Astrocyte of the spinal cord (primary cell): ENCODE measurements around the gene SEMA4G.

Experiments
- DNase-seq: peaks from one replicate; pipeline ENCODE4 v3.0.0; 2011; ENCODE audit warnings: low read depth, low spot score
- H3K4me3 ChIP-seq: 2 replicates; pipeline ENCODE4 v1.5.1; 2011; ENCODE audit warnings: low read depth, mild to moderate bottlenecking, low read length, moderate library complexity
- CTCF ChIP-seq: IDR thresholded peaks from 2 replicates; pipeline ENCODE4 v1.5.1; 2012; ENCODE audit warnings: low read depth, mild to moderate bottlenecking, low read length, inconsistent platforms
- in situ Hi-C: cut with HindIII; loops from 2 replicates; pipeline ENCODE4 v1.10.0; 2017; ENCODE audit warnings: low sequenced_read_pairs

Gene SEMA4G

GRCh38 chr10:101005869-101006567 lies 36.7 kb downstream of the SEMA4G start:
- no peak for DNase-seq
- H3K4me3 ChIP-seq: no peak overlapping the region
- no peak for TF ChIP-seq CTCF
- in situ Hi-C loops: no loop called here

GRCh38 chr10:101006593-101007098 lies 37.3 kb downstream of the SEMA4G start:
- no peak for DNase-seq
- TF ChIP-seq CTCF: no peak
- no peak overlapping the region for H3K4me3 ChIP-seq
- in situ Hi-C loops: no loop called here

GRCh38 chr10:101007099-101007711 lies 37.9 kb downstream of the SEMA4G start:
- no peak for TF ChIP-seq CTCF
- in situ Hi-C loops: no loop called here

DNA sequence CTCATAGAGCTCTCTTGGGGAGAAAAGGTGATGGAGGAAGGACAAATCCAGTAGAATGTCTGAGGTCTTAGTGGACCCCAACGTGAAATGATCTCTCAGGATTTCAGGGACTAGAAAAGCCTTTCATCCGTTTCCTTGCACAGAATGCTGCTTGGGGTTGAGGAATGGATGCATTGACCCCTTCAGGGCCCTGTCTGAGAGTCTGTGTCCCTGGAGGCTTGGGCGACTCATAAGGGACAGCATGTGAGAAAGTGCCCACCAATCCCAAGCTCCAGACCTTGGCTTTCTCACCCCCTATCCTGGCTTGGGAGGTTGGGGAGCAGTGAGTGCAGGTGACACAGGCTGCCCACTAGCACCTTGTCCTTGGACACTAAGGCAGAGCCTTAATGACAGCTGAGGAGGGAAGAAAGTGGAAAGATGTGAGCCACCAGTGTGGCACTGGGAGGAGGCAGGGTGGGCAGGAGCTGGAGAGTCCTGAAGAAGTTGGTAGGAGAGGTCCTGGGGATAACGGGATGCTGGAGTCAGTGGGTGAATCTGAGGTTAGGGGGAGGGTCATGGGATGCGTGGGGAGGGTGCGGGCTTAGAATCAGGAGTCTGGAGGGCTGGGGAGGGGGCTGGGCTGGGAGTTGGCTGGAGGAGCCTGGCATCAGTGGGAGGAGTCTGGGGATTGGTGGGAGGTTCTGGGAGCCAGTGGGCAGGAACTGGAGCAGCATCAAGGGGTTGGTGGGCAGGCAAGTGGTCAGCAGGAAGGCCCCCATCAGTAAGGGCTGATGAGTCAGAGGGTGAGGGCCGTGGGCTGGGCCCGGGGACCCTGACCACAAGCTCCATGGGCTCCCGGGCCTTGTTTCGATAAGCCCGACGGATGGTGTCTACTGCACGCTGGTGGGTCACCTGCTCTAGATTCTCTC lies 38.9 kb downstream of the SEMA4G start:
- TF ChIP-seq CTCF: no peak

More at GRCh38 chr10:101007099-101007711, 37.9 kb downstream of the SEMA4G start:
- H3K4me3 ChIP-seq: no peak overlapping the region
- DNase-seq: no peak

DNA sequence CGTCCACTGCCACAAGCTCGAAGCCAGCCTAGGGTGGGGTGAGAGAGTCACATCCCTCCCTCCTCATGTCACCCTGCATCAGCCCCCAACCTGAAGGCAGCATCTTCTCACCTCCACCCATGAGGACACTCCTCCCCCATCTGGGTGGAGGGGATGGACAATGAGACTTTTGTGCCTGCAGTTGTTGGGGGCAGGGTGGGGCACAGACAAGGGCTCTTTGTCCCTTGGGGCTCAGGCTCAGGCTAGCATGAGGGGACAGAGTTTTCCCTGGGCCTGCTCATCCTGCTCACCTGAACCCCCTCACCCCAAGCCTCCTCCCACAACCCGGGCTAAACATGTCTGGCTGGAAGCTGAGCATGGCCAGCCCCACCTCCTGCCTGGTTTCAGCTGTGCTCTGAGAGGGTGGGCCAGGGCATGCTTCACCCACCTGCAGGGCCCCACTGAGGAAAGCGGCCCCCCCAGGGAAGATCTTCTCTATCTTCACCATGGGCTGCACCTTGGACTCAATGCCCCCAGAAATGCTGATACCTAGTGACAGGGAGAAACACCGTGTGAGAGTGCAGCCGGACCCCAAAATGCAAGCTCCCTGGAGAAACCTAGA lies 39.6 kb downstream of the SEMA4G start:
- no peak for TF ChIP-seq CTCF
- in situ Hi-C loops: no loop called here
- no peak overlapping the region for H3K4me3 ChIP-seq
- DNase-seq: no peak

More for the DNA sequence above, 38.9 kb downstream of the SEMA4G start:
- H3K4me3 ChIP-seq: no peak overlapping the region
- in situ Hi-C loops: no loop called here
- no peak for DNase-seq

DNA sequence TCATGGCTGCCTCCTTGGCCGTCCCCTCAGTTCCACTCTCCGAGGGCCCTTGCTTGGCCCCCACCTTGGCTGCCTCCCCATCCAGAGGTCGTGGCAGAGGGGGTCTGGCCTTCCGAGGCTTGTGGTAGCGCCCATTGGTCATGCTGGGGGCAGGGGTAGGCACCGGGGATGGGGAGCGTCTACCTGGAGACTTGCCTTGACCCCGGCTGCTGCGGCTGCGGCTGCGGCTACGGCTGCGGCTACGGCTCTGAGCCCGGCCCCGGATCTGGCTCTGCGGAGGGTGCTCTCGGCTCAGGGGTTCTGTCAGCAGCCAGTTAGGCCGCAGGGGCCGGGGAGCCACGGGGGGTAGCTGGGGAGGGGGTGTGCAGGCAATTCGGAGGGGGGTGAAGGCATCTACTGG lies 41.0 kb downstream of the SEMA4G start:
- TF ChIP-seq CTCF: no peak
- in situ Hi-C loops: no loop called here

More for the DNA sequence above, 41.0 kb downstream of the SEMA4G start:
- no peak for DNase-seq
- no peak overlapping the region for H3K4me3 ChIP-seq
